HEK293 (cell line): ENCODE measurements around the gene KLHDC9.

Experiments
- CTCF ChIA-PET: fragments of 350-600 bp; formaldehyde crosslinking; extraction: SDS; loops from one replicate; lab custom pipeline; 2021; ENCODE audit warnings: antibody characterized with exemption; lab: Yijun Ruan, JAX
- POLR2A ChIA-PET: fragments of 300-600 bp; formaldehyde crosslinking; extraction: SDS; loops from one replicate; lab custom pipeline; 2020; ENCODE audit warnings: antibody characterized with exemption, inconsistent platforms; lab: Yijun Ruan, JAX
- H3K27ac ChIP-seq: fragments of 200-500 bp; sonication (Bioruptor generic); 2 replicates; pipeline ENCODE4 v1.5.1; 2014; ENCODE audit warnings: low read depth, low read length, control low read depth, inconsistent platforms; ENCODE audit errors: extremely low read depth
- H3K36me3 ChIP-seq, 2 experiments: fragments of 200-500 bp in 1 of 2; sonication (Bioruptor generic) in 1 of 2; 1 replicate in 1 of 2; 2 replicates in 1 of 2; pipeline ENCODE4 v1.5.1; 2014 to 2017; ENCODE audit warnings: inconsistent platforms in 2 of 2, low read length in 2 of 2; ENCODE audit not compliant: control insufficient read depth in 2 of 2, insufficient read depth in 1 of 2
- H3K4me1 ChIP-seq: fragments of 200-500 bp; sonication (Bioruptor generic); 2 replicates; pipeline ENCODE4 v1.5.1; 2014; ENCODE audit warnings: mild to moderate bottlenecking, low read length, inconsistent platforms; ENCODE audit not compliant: control insufficient read depth, insufficient read depth
- H3K4me3 ChIP-seq: 2 replicates; pipeline ENCODE4 v1.5.1; 2011; ENCODE audit warnings: low read depth, mild to moderate bottlenecking, control low read depth, low read length, moderate library complexity
- H3K9me3 ChIP-seq: fragments of 200-500 bp; sonication (Bioruptor generic); 2 replicates; pipeline ENCODE4 v1.5.1; 2014; ENCODE audit warnings: low read depth, low read length, inconsistent platforms; ENCODE audit not compliant: control insufficient read depth, insufficient read depth
- BCL11A ChIP-seq: fragments of 450-650 bp; formaldehyde crosslinking; IDR thresholded peaks from 2 replicates; pipeline ENCODE4 v1.5.1; 2016; ENCODE audit warnings: low read depth, missing biosample characterization, missing genetic modification characterization
- BCL11B ChIP-seq: fragments of 450-650 bp; formaldehyde crosslinking; IDR thresholded peaks from 2 replicates; pipeline ENCODE4 v1.5.1; 2016; ENCODE audit warnings: low read depth, missing biosample characterization, missing genetic modification characterization
- EGR2 ChIP-seq: fragments of 450-650 bp; formaldehyde crosslinking; IDR thresholded peaks from 2 replicates; pipeline ENCODE4 v1.5.1; 2016; ENCODE audit warnings: low read depth, missing biosample characterization, missing genetic modification characterization
- KLF1 ChIP-seq: fragments of 450-650 bp; formaldehyde crosslinking; IDR thresholded peaks from 2 replicates; pipeline ENCODE4 v1.5.1; 2016; ENCODE audit warnings: missing biosample characterization, missing genetic modification characterization
- PRDM2 ChIP-seq: fragments of 450-650 bp; formaldehyde crosslinking; IDR thresholded peaks from 2 replicates; pipeline ENCODE4 v1.5.1; 2016; ENCODE audit warnings: missing biosample characterization, missing genetic modification characterization, borderline replicate concordance
- SETDB1 ChIP-seq: IDR thresholded peaks from one replicate; pipeline ENCODE4 v1.6.1; 2017; ENCODE audit warnings: mild to moderate bottlenecking, low read length, moderate library complexity, mixed read lengths; ENCODE audit not compliant: insufficient read length
- ZFHX2 ChIP-seq: fragments of 450-650 bp; formaldehyde crosslinking; conservative IDR thresholded peaks from 2 replicates; pipeline ENCODE4 v1.5.1; 2016; ENCODE audit warnings: missing biosample characterization, missing genetic modification characterization
- ZFP69B ChIP-seq: fragments of 450-650 bp; formaldehyde crosslinking; IDR thresholded peaks from 2 replicates; pipeline ENCODE4 v1.5.1; 2016; ENCODE audit warnings: missing biosample characterization, missing genetic modification characterization
- ZNF157 ChIP-seq: fragments of 450-650 bp; formaldehyde crosslinking; IDR thresholded peaks from 2 replicates; pipeline ENCODE4 v1.5.1; 2016; ENCODE audit warnings: missing biosample characterization, missing genetic modification characterization
- ZNF18 ChIP-seq: fragments of 450-650 bp; formaldehyde crosslinking; IDR thresholded peaks from 2 replicates; pipeline ENCODE4 v1.5.1; 2016; ENCODE audit warnings: missing biosample characterization, missing genetic modification characterization
- ZNF202 ChIP-seq: fragments of 450-650 bp; formaldehyde crosslinking; IDR thresholded peaks from 2 replicates; pipeline ENCODE4 v1.5.1; 2016; ENCODE audit warnings: missing biosample characterization, missing genetic modification characterization, borderline replicate concordance
- ZNF324 ChIP-seq: fragments of 450-650 bp; formaldehyde crosslinking; IDR thresholded peaks from 2 replicates; pipeline ENCODE4 v1.5.1; 2016; ENCODE audit warnings: missing biosample characterization, missing genetic modification characterization
- ZNF354C ChIP-seq: fragments of 450-650 bp; formaldehyde crosslinking; IDR thresholded peaks from 2 replicates; pipeline ENCODE4 v1.5.1; 2016; ENCODE audit warnings: missing biosample characterization, missing genetic modification characterization, low read depth, borderline replicate concordance
- ZNF362 ChIP-seq: fragments of 450-650 bp; formaldehyde crosslinking; IDR thresholded peaks from 2 replicates; pipeline ENCODE4 v1.5.1; 2016; ENCODE audit warnings: missing biosample characterization, missing genetic modification characterization
- ZNF610 ChIP-seq: fragments of 450-650 bp; formaldehyde crosslinking; IDR thresholded peaks from 2 replicates; pipeline ENCODE4 v1.5.1; 2016; ENCODE audit warnings: missing biosample characterization, missing genetic modification characterization, borderline replicate concordance
- ZNF654 ChIP-seq: fragments of 450-650 bp; formaldehyde crosslinking; IDR thresholded peaks from 2 replicates; pipeline ENCODE4 v1.5.1; 2016; ENCODE audit warnings: low read depth, missing biosample characterization, missing genetic modification characterization
- ZSCAN30 ChIP-seq: fragments of 450-650 bp; IDR thresholded peaks from 2 replicates; pipeline ENCODE4 v1.5.1; 2018; ENCODE audit warnings: missing biosample characterization, mild to moderate bottlenecking, missing genetic modification characterization, moderate library complexity
- TF ChIP-seq, protein P1 (sequence below): fragments of 450-650 bp; formaldehyde crosslinking; IDR thresholded peaks from 2 replicates; pipeline ENCODE4 v1.5.1; 2016; ENCODE audit warnings: missing biosample characterization, missing genetic modification characterization
- TF ChIP-seq, protein P2 (sequence below): fragments of 450-650 bp; formaldehyde crosslinking; IDR thresholded peaks from 2 replicates; pipeline ENCODE4 v1.5.1; 2016; ENCODE audit warnings: missing biosample characterization, missing genetic modification characterization, borderline replicate concordance

KLHDC9 gene

DNA sequence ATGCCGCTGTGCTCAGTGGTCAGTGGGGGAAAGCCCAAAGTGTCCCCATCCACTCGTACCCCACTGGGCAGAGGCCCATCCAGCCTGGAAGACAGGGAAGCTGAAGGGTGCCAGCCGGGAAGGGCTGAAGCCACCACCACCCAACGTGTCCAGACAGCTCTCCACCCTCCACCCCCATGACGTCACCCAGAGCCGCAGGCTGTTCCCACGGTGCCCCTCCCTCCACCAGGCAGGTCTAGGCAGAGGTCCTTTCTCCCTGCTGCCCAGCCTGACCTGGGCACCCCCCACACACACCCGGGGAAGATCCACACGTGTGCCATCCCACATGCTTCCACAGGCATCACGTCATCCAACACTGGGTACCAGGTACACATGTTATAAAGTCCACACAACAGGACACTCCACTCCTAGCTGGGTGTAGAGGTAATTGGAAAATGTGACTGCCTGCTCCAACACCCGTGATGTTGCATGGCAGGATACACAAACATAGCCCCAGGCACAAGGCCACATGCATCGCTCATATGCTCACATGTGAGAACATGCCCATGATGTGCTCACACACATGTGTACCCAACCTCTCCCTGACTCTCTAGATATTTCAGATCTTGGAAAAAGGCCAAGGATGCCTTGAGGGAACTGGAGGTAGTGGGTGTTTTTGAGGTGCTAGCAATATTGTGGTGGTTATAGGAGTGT lies 23.3 kb upstream of the KLHDC9 start (continued):
- TF ChIP-seq, protein P1, sequence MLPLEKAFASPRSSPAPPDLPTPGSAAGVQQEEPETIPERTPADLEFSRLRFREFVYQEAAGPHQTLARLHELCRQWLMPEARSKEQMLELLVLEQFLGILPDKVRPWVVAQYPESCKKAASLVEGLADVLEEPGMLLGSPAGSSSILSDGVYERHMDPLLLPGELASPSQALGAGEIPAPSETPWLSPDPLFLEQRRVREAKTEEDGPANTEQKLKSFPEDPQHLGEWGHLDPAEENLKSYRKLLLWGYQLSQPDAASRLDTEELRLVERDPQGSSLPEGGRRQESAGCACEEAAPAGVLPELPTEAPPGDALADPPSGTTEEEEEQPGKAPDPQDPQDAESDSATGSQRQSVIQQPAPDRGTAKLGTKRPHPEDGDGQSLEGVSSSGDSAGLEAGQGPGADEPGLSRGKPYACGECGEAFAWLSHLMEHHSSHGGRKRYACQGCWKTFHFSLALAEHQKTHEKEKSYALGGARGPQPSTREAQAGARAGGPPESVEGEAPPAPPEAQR (tag by site-specific recombination): no peak
- TF ChIP-seq ZNF324 (no peak), ZFHX2 (tag by site-specific recombination) (peak; percentile 59), ZNF202 (tag by site-specific recombination) (no peak), ZFP69B (tag by site-specific recombination) (peak; percentile 17; the same call in 1 of the 2 replicates), BCL11B (tag by site-specific recombination) (no peak), SETDB1 (no peak), ZNF362 (tag by site-specific recombination) (no peak), PRDM2 (peak; percentile 88; the same call in 1 of the 2 replicates)

GRCh38 chr1:161076410-161076809 lies 21.8 kb upstream of the KLHDC9 start:
- H3K36me3 ChIP-seq: peaks cover 0 to 8% of the 10 kb centered on the region in 2 experiments; a peak in 1 of 3 replicates
- no peaks in the 10 kb centered on the region for H3K4me1 ChIP-seq
- H3K27ac ChIP-seq: no peak overlapping the region
- ChIA-PET CTCF (interaction anchor here (1.0 to 1.5 kb wide), 2 partner anchors 21 to 62 kb away, joined by 3 to 4 read pairs; no protein-coding TSS in a partner anchor), POLR2A (interaction anchor here (0.6 to 0.7 kb wide), 3 partner anchors 22 to 246 kb away, joined by 4 to 5 read pairs (median 5); partner anchors contain the start of gene KLHDC9)
- no peak overlapping the region for H3K4me3 ChIP-seq
- peak; percentile 23; the same call in 1 of the 2 replicates for TF ChIP-seq EGR2 (tag by site-specific recombination)
- no peak for TF ChIP-seq ZNF654
- peak; percentile 82 for TF ChIP-seq KLF1 (tag by site-specific recombination)
- no peaks in the 10 kb centered on the region for H3K9me3 ChIP-seq

DNA sequence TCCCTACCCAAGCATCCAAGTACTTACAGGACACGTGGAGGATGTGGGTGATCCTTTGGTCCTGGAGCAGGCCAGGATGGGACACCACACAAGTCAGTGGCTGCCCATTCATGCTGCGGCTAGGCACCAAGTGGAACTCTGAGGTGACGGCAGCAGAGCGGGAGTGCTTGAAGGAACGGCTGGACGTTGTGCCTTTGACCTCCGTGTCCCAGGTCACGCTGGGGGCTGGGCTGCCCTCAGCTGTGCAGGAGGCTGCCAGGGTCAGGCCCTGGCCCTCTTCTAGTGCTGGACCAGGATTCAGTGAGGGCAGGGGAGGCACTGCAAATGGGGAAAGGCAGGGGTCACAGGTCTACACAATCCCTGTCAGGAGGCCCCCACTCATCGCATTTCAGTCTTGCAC lies 20.7 kb upstream of the KLHDC9 start:
- CTCF ChIA-PET: no interaction called here
- no peak overlapping the region for H3K27ac ChIP-seq
- H3K36me3 ChIP-seq: peaks cover 0 to 4% of the 10 kb centered on the region in 2 experiments; a peak in 1 of 3 replicates
- no peaks in the 10 kb centered on the region for H3K9me3 ChIP-seq
- no peak overlapping the region for H3K4me3 ChIP-seq
- POLR2A ChIA-PET: no interaction called here
- no peaks in the 10 kb centered on the region for H3K4me1 ChIP-seq
- TF ChIP-seq ZSCAN30 (tag by site-specific recombination) (no peak), ZNF354C (tag by site-specific recombination) (no peak), ZNF157 (tag by site-specific recombination) (no peak), ZNF610 (tag by site-specific recombination) (no peak), ZNF18 (tag by site-specific recombination) (no peak), BCL11A (tag by site-specific recombination) (no peak)
- TF ChIP-seq, protein P2, sequence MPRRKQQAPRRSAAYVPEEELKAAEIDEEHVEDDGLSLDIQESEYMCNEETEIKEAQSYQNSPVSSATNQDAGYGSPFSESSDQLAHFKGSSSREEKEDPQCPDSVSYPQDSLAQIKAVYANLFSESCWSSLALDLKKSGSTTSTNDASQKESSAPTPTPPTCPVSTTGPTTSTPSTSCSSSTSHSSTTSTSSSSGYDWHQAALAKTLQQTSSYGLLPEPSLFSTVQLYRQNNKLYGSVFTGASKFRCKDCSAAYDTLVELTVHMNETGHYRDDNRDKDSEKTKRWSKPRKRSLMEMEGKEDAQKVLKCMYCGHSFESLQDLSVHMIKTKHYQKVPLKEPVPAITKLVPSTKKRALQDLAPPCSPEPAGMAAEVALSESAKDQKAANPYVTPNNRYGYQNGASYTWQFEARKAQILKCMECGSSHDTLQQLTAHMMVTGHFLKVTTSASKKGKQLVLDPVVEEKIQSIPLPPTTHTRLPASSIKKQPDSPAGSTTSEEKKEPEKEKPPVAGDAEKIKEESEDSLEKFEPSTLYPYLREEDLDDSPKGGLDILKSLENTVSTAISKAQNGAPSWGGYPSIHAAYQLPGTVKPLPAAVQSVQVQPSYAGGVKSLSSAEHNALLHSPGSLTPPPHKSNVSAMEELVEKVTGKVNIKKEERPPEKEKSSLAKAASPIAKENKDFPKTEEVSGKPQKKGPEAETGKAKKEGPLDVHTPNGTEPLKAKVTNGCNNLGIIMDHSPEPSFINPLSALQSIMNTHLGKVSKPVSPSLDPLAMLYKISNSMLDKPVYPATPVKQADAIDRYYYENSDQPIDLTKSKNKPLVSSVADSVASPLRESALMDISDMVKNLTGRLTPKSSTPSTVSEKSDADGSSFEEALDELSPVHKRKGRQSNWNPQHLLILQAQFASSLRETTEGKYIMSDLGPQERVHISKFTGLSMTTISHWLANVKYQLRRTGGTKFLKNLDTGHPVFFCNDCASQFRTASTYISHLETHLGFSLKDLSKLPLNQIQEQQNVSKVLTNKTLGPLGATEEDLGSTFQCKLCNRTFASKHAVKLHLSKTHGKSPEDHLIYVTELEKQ (tag by site-specific recombination): no peak
